Measurements from ENCODE around the gene DHRS7C. TPM values are rescaled to one million over a fixed set of nuclear protein-coding genes. Genes with fewer than 3 reads are reported as not detected.

The DHRS7C gene
- polyA plus RNA-seq, 1 donor (not counting 4 experiments of a cell fraction or from before 2014, with no cell fraction given), result not detected

GRCh38 chr17:9792181-9792840 lies 919 bp upstream of the DHRS7C start:
- Histone ChIP-seq H3K9me3 (ENCODE audit: control insufficient read depth, low read depth, low read length) (no peaks in the 10 kb centered on the region), H3K4me3 (ENCODE audit: control insufficient read depth in 2 of 3, extremely low read depth in 1 of 3, insufficient read depth in 2 of 3, low read depth in 1 of 3, low read length in 3 of 3) (no peak overlapping the region), H4K20me1 (ENCODE audit: control insufficient read depth, extremely low read depth, insufficient read depth, low read length) (no peaks in the 10 kb centered on the region), H3K79me2 (ENCODE audit: control insufficient read depth, insufficient read depth, low read length) (no peaks in the 10 kb centered on the region), H3K27ac (ENCODE audit: control insufficient read depth, insufficient read depth, low read length) (no peak overlapping the region), H2AFZ (ENCODE audit: control insufficient read depth, low read length) (no peak overlapping the region), H3K4me2 (ENCODE audit: control insufficient read depth, extremely low read depth, insufficient read depth, low read depth, low read length) (no peak overlapping the region), H3K4me1 (ENCODE audit: control insufficient read depth, extremely low read depth, insufficient read depth, low read length) (no peaks in the 10 kb centered on the region), H3K36me3 (ENCODE audit: control insufficient read depth in 2 of 2, extremely low read depth in 1 of 2, insufficient read depth in 2 of 2, low read length in 2 of 2) (no peaks in the 10 kb centered on the region), H3K27me3 (ENCODE audit: control insufficient read depth, extremely low read depth, insufficient read depth, low read length) (no peaks in the 10 kb centered on the region), H3K9me1 (ENCODE audit: control insufficient read depth, extremely low read depth, insufficient read depth, low read length) (no peaks in the 10 kb centered on the region), H3K9ac (ENCODE audit: control insufficient read depth, extremely low read depth, insufficient read depth, low read length) (no peak overlapping the region)
- DNase-seq (ENCODE audit: low read depth, low spot score) (no peak), FAIRE-seq (no peak)
- TF ChIP-seq EZH2 (IDR thresholded peaks at IDR 0.05; ENCODE audit: low read length), result no peak
- no peak for TF ChIP-seq CTCF (optimal IDR thresholded peaks at IDR 0.05 in 1 of 3, IDR thresholded peaks at IDR 0.05 in 1 of 3, conservative IDR thresholded peaks at IDR 0.05 in 1 of 3; ENCODE audit: extremely low read depth in 1 of 3, insufficient read depth in 2 of 3, low read length in 3 of 3)
- dilution Hi-C loops (cut with MboI; ENCODE audit: extremely low pct_ligation_motif_present, low sequenced_read_pairs), result no loop called here

DNA sequence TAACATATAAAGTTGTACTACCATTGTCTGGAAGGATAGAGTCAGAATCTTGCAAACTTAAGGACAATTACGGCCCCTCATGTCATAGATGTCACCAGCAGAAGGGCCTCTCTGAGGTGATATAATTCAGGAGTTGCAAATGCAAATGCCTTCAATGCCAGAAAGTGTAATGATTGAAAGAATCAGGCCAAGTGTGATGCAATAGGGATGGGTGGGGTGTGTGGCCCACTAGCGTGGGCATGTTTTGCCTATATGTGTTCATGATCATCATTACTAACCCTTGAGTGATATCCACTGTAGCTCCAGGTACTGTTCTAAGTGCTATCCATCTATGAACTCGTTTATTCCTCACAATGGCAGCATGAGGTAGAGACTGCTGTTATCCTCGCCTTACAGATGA lies 1.1 kb downstream of the DHRS7C start:
- FAIRE-seq (no peak), DNase-seq (ENCODE audit: low read depth, low spot score) (no peak)
- Histone ChIP-seq H3K4me3 (ENCODE audit: control insufficient read depth in 2 of 3, extremely low read depth in 1 of 3, insufficient read depth in 2 of 3, low read depth in 1 of 3, low read length in 3 of 3) (no peak overlapping the region), H2AFZ (ENCODE audit: control insufficient read depth, low read length) (no peak overlapping the region), H3K79me2 (ENCODE audit: control insufficient read depth, insufficient read depth, low read length) (no peaks in the 10 kb centered on the region), H3K9ac (ENCODE audit: control insufficient read depth, extremely low read depth, insufficient read depth, low read length) (no peak overlapping the region), H4K20me1 (ENCODE audit: control insufficient read depth, extremely low read depth, insufficient read depth, low read length) (no peaks in the 10 kb centered on the region), H3K27me3 (ENCODE audit: control insufficient read depth, extremely low read depth, insufficient read depth, low read length) (no peaks in the 10 kb centered on the region), H3K27ac (ENCODE audit: control insufficient read depth, insufficient read depth, low read length) (no peak overlapping the region), H3K9me1 (ENCODE audit: control insufficient read depth, extremely low read depth, insufficient read depth, low read length) (no peaks in the 10 kb centered on the region), H3K9me3 (ENCODE audit: control insufficient read depth, low read depth, low read length) (no peaks in the 10 kb centered on the region), H3K4me1 (ENCODE audit: control insufficient read depth, extremely low read depth, insufficient read depth, low read length) (no peaks in the 10 kb centered on the region), H3K4me2 (ENCODE audit: control insufficient read depth, extremely low read depth, insufficient read depth, low read depth, low read length) (no peak overlapping the region), H3K36me3 (ENCODE audit: control insufficient read depth in 2 of 2, extremely low read depth in 1 of 2, insufficient read depth in 2 of 2, low read length in 2 of 2) (no peaks in the 10 kb centered on the region)
- TF ChIP-seq CTCF (optimal IDR thresholded peaks at IDR 0.05 in 1 of 3, IDR thresholded peaks at IDR 0.05 in 1 of 3, conservative IDR thresholded peaks at IDR 0.05 in 1 of 3; ENCODE audit: extremely low read depth in 1 of 3, insufficient read depth in 2 of 3, low read length in 3 of 3) (no peak), EZH2 (IDR thresholded peaks at IDR 0.05; ENCODE audit: low read length) (no peak)
- dilution Hi-C loops (cut with MboI; ENCODE audit: extremely low pct_ligation_motif_present, low sequenced_read_pairs), result no loop called here
